ENCODE data around the gene UBE2S. TPM values are rescaled to one million over a fixed set of nuclear protein-coding genes. Genes with fewer than 3 reads are reported as not detected.

UBE2S gene
- total RNA-seq, 3 donors from 2014 or later (not counting 1 experiment from before 2014, with no cell fraction given), result 60.2 to 107 (median 63.9) TPM

DNA sequence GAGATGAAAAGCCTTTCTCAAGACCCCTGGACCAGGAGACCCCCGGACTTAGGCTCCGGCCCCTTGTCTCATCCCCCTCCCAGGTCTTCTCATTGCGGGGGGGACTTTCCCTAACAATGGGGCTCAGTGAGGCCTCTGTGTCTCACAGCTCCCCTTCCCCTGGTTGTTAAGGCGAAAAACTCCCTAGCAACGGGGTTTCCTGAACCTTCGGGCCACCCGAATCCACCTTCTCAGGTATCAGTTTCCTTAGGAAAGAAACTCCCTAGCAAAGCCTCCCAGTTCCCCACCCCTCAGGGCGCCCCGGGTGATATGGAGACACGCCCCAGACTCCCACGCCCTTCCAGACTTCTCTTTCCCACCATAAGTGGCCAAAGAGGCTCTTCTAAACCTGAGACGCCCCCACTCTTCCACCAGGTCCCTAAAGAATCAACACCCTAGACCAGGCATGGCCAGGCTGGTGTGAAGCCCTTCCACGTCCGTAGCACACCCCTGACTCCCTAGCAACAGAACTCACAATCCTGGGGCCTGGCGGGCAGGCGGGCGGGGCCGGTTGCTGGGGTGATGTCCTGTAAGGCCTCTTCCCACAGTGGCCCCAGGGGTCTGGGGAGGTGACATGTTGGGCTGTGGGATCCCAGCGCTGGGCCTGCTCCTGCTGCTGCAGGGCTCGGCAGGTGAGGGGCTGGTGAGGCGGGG is 31.2 kb downstream of the UBE2S start, which contains the start of gene TMEM190:
Gene TMEM190, plus strand, starts transcription at position 586 of the 693 bp plus-strand sequence. Its CDS starts 28 bp downstream, at position 614.
- no peak for TF ChIP-seq CTCF (IDR thresholded peaks at IDR 0.05)
- Histone ChIP-seq H3K27ac (ENCODE audit: low read length) (no peak within 1 kb of the TSS), H3K4me3 (ENCODE audit: low read length) (no peak within 1 kb of the TSS), H3K27me3 (ENCODE audit: control insufficient read depth, insufficient read depth, low read length) (peaks cover 36% of the 10 kb centered on the region), H3K36me3 (ENCODE audit: control insufficient read depth, insufficient read depth, low read length) (no peaks in the 10 kb centered on the region), H3K4me1 (ENCODE audit: control insufficient read depth, insufficient read depth, low read length) (no peaks in the 10 kb centered on the region), H3K9me3 (ENCODE audit: control insufficient read depth, insufficient read depth, low read length) (no peaks in the 10 kb centered on the region)
- ATAC-seq (no peak), DNase-seq (no peak)
- intact Hi-C loops (cut with micrococcal nuclease), result no loop called here
- WGBS (ENCODE audit: insufficient coverage), result 61% methylated on average over 21 of the region's 21 CpGs
- H3K27ac Mint-ChIP-seq, result no peak within 1 kb of the TSS
- no peaks in the 10 kb centered on the region for H3K36me3 Mint-ChIP-seq
- no peak within 1 kb of the TSS for H3K4me3 Mint-ChIP-seq
- peaks cover 0 to under 1% of the 10 kb centered on the region in 2 donors for H3K4me1 Mint-ChIP-seq
- no peaks in the 10 kb centered on the region for H3K9me3 Mint-ChIP-seq
- H3K27me3 Mint-ChIP-seq (ENCODE audit: low read depth in 2 of 2), result peaks cover 15 to 20% of the 10 kb centered on the region in 2 donors

DNA sequence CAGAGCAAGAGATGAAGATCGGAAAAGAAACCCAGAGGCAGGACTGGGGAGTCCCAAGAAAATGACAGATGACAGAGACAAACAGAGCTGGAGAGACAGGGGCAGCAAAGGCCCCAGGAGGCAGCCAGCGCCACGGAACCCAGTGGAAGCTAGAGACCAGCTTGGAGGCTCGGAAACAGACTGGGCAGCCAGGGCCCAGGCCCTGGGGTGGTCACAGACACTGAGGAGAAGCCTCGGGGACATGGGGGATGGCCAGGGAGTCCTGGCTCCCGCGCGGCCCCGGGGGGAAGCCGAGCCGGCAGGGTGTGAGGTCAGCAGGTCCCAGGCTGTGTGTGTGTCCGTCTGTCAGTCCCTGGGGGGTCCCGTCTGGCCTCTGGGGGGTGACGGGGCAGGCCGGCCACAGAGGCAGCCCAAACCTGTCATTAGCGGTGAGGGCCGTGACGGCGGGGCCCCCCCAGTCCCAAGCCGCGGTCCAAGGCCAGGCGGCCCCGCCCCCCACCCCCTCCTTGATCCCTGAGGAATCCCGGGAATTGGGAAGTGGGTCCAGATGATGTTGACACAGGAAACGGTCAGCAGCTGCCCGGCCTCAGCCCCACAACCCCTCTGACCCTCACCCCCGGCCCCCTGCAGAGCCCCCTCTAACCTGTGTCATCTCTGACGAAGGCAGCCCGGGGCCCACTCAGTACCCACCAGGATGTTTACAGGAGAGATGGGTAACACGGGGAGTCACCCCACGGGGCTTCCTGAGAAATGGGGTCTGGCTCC is 33.4 kb downstream of the UBE2S start:
- intact Hi-C loops (cut with micrococcal nuclease), result no loop called here
- H3K4me3 Mint-ChIP-seq, result no peak overlapping the region

DNA sequence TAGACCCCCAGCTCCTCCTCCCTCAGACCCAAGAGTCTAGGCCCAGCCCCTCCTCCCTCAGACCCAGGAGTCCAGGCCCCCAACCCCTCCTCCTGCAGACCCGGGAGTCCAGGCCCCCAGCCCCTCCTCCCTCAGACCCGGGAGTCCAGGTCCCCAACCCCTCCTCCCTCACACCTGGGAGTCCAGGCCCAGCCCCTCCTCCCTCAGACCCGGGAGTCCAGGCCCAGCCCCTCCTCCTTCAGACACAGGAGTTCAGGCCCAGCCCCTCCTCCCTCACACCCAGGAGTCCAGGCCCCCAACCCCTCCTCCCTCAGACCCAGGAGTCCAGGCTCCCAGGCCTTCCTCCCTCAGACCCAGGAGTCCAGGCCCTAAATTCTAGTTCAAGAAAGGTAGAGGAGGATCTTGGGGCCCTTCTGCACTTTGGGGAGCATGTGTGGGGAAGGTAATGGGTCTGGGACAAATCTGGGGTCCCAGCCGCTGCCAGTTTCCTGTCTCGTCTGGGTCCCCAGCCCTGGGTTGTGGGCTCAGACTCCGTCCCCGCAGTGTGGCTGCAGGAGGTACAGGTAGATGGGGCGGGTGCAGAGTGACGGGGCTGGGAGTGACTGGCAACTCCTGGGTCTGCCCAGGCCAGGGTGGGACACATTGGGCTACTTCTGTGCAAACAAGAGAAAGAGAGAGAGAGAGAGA is 34.1 kb downstream of the UBE2S start:
- H3K4me1 ChIP-seq (ENCODE audit: control insufficient read depth, insufficient read depth, low read length), result peaks cover 14% of the 10 kb centered on the region
- 58% methylated on average over 9 of the region's 9 CpGs for WGBS (ENCODE audit: insufficient coverage)
- no peak overlapping the region for H3K27ac ChIP-seq (ENCODE audit: low read length)
- H3K4me3 ChIP-seq (ENCODE audit: low read length), result no peak overlapping the region
- no peaks in the 10 kb centered on the region for H3K36me3 Mint-ChIP-seq
- H3K4me1 Mint-ChIP-seq, result peaks cover 0 to 6% of the 10 kb centered on the region in 2 donors
- H3K4me3 Mint-ChIP-seq, result no peak overlapping the region
- H3K27me3 ChIP-seq (ENCODE audit: control insufficient read depth, insufficient read depth, low read length), result peaks cover 56% of the 10 kb centered on the region
- peaks cover 25 to 34% of the 10 kb centered on the region in 2 donors for H3K27me3 Mint-ChIP-seq (ENCODE audit: low read depth in 2 of 2)
- H3K27ac Mint-ChIP-seq, result no peak overlapping the region
- DNase-seq (no peak), ATAC-seq (no peak)
- no peaks in the 10 kb centered on the region for H3K36me3 ChIP-seq (ENCODE audit: control insufficient read depth, insufficient read depth, low read length)
- no peak for TF ChIP-seq CTCF (IDR thresholded peaks at IDR 0.05)
- H3K9me3 Mint-ChIP-seq, result no peaks in the 10 kb centered on the region
- H3K9me3 ChIP-seq (ENCODE audit: control insufficient read depth, insufficient read depth, low read length), result no peaks in the 10 kb centered on the region
- intact Hi-C loops (cut with micrococcal nuclease), result no loop called here

More for the DNA sequence above, 33.4 kb downstream of the UBE2S start:
- H3K36me3 Mint-ChIP-seq, result no peaks in the 10 kb centered on the region
- Histone ChIP-seq H3K9me3 (ENCODE audit: control insufficient read depth, insufficient read depth, low read length) (no peaks in the 10 kb centered on the region), H3K27me3 (ENCODE audit: control insufficient read depth, insufficient read depth, low read length) (peaks cover 50% of the 10 kb centered on the region), H3K36me3 (ENCODE audit: control insufficient read depth, insufficient read depth, low read length) (no peaks in the 10 kb centered on the region), H3K4me3 (ENCODE audit: low read length) (no peak overlapping the region), H3K4me1 (ENCODE audit: control insufficient read depth, insufficient read depth, low read length) (peaks cover 9% of the 10 kb centered on the region), H3K27ac (ENCODE audit: low read length) (no peak overlapping the region)
- H3K9me3 Mint-ChIP-seq, result no peaks in the 10 kb centered on the region
- peaks cover 0 to 6% of the 10 kb centered on the region in 2 donors for H3K4me1 Mint-ChIP-seq
- H3K27me3 Mint-ChIP-seq (ENCODE audit: low read depth in 2 of 2), result peaks cover 25 to 34% of the 10 kb centered on the region in 2 donors
- WGBS (ENCODE audit: insufficient coverage), result 33% methylated on average over 27 of the region's 31 CpGs
- ATAC-seq (no peak), DNase-seq (no peak)
- no peak for TF ChIP-seq CTCF (IDR thresholded peaks at IDR 0.05)
- H3K27ac Mint-ChIP-seq, result no peak overlapping the region

Measured in natural killer cell (primary cell).